ENCODE data around the gene SF3B1. TPM values are rescaled to one million over a fixed set of nuclear protein-coding genes. Genes with fewer than 3 reads are reported as not detected.

SF3B1 gene
- total and polyA plus RNA-seq, 2 donors (not counting 1 experiment from before 2014, with no cell fraction given) = 524 to 722 TPM

DNA sequence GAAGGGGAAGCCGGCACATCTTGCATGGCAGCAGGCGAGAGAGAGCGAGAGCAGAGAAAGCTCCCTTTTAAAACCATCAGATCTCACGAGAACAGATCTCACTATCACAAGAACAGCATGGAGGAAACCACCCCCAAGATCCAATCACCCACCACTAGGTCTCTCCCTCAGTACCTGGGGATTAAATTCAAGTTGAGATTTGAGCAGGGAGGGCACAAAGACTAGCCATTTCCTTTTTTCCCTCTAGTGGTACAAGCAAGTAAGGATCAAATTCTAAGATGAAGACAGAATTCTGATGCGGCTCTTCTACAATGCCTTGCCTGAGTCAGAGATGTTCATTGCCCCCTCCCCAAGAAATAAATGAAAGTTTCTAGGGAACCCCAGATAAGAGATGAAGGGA is 78.7 kb downstream of the SF3B1 start:
- no peaks in the 10 kb centered on the region for H4K20me1 ChIP-seq (ENCODE audit: control insufficient read depth, insufficient read depth, low read length, poor library complexity, severe bottlenecking)
- no peaks in the 10 kb centered on the region for H3K4me1 ChIP-seq (ENCODE audit: control insufficient read depth in 2 of 2, insufficient read depth in 2 of 2, low read length in 2 of 2)
- no peak overlapping the region for H3K9ac ChIP-seq (ENCODE audit: low read length)
- Mint-ChIP-seq H3K4me3 (no peak overlapping the region), H3K9me3 (ENCODE audit: insufficient read depth) (no peaks in the 10 kb centered on the region), H3K27ac (no peak overlapping the region), H3K4me1 (no peaks in the 10 kb centered on the region), H3K27me3 (no peaks in the 10 kb centered on the region)
- ChIA-PET POLR2A (no interaction called here), CTCF (interaction anchor here (0.7 to 2.2 kb wide), 4 partner anchors 18 to 243 kb away, joined by 3 to 14 read pairs (median 4); no protein-coding TSS in a partner anchor)
- WGBS (ENCODE audit: insufficient coverage) = 100% methylated on average over 3 of the region's 5 CpGs
- H3K79me2 ChIP-seq (ENCODE audit: control insufficient read depth, insufficient read depth, low read length) = no peaks in the 10 kb centered on the region
- no peaks in the 10 kb centered on the region for H3K36me3 ChIP-seq (replicated peaks in 1 of 2; ENCODE audit: control extremely low read depth in 1 of 2, control insufficient read depth in 1 of 2, extremely low read depth in 1 of 2, insufficient read depth in 2 of 2, low read length in 1 of 2)
- peak; percentile 31 for DNase-seq
- no peak overlapping the region for H3K4me2 ChIP-seq (replicated peaks; ENCODE audit: low read depth, low read length, poor library complexity, severe bottlenecking)
- no peak overlapping the region for H2AFZ ChIP-seq (ENCODE audit: insufficient read depth, low read depth, low read length, poor library complexity, severe bottlenecking)
- no peak overlapping the region for H3K4me3 ChIP-seq (ENCODE audit: control extremely low read depth in 1 of 5, extremely low read depth in 1 of 5, insufficient read depth in 1 of 5, low read depth in 2 of 5, low read length in 4 of 5)
- intact Hi-C loops (cut with micrococcal nuclease) = loop anchor here (1.0 kb wide), 1 partner anchor 165 kb away; no protein-coding TSS in a partner anchor
- H3K27ac ChIP-seq (ENCODE audit: low read length in 2 of 2) = no peak overlapping the region
- H3K27me3 ChIP-seq (replicated peaks in 1 of 4; ENCODE audit: control extremely low read depth in 1 of 4, control insufficient read depth in 3 of 4, insufficient read depth in 4 of 4, low read length in 3 of 4) = no peaks in the 10 kb centered on the region
- H3K9me3 ChIP-seq (ENCODE audit: control extremely low read depth in 1 of 3, control insufficient read depth in 2 of 3, insufficient read depth in 1 of 3, low read length in 2 of 3) = no peaks in the 10 kb centered on the region
- no peak for TF ChIP-seq EZH2 (IDR thresholded peaks at IDR 0.05; ENCODE audit: borderline replicate concordance, insufficient read depth, low read depth, low read length, poor library complexity, severe bottlenecking)
- TF ChIP-seq, protein P1, sequence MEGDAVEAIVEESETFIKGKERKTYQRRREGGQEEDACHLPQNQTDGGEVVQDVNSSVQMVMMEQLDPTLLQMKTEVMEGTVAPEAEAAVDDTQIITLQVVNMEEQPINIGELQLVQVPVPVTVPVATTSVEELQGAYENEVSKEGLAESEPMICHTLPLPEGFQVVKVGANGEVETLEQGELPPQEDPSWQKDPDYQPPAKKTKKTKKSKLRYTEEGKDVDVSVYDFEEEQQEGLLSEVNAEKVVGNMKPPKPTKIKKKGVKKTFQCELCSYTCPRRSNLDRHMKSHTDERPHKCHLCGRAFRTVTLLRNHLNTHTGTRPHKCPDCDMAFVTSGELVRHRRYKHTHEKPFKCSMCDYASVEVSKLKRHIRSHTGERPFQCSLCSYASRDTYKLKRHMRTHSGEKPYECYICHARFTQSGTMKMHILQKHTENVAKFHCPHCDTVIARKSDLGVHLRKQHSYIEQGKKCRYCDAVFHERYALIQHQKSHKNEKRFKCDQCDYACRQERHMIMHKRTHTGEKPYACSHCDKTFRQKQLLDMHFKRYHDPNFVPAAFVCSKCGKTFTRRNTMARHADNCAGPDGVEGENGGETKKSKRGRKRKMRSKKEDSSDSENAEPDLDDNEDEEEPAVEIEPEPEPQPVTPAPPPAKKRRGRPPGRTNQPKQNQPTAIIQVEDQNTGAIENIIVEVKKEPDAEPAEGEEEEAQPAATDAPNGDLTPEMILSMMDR (IDR thresholded peaks at IDR 0.05) = peak; percentile 46
- ATAC-seq (ENCODE audit: low read depth) = peak; percentile 33

- H3K9ac ChIP-seq (ENCODE audit: low read length) = no peak overlapping the region
- intact Hi-C loops (cut with micrococcal nuclease) = no loop called here
- ChIA-PET CTCF (interaction anchor here (1.2 kb wide), 1 partner anchor 241 kb away, joined by 4 read pairs; no protein-coding TSS in a partner anchor), POLR2A (no interaction called here)
- no peaks in the 10 kb centered on the region for H3K9me3 Mint-ChIP-seq (ENCODE audit: insufficient read depth)
- H4K20me1 ChIP-seq (ENCODE audit: control insufficient read depth, insufficient read depth, low read length, poor library complexity, severe bottlenecking) = no peaks in the 10 kb centered on the region
- no peaks in the 10 kb centered on the region for H3K4me1 ChIP-seq (ENCODE audit: control insufficient read depth in 2 of 2, insufficient read depth in 2 of 2, low read length in 2 of 2)
- DNase-seq (no peak), ATAC-seq (ENCODE audit: low read depth) (no peak)
- H3K4me3 Mint-ChIP-seq = no peak overlapping the region
- no peak overlapping the region for H2AFZ ChIP-seq (ENCODE audit: insufficient read depth, low read depth, low read length, poor library complexity, severe bottlenecking)
- H3K4me3 ChIP-seq (ENCODE audit: control extremely low read depth in 1 of 5, extremely low read depth in 1 of 5, insufficient read depth in 1 of 5, low read depth in 2 of 5, low read length in 4 of 5) = no peak overlapping the region
- H3K79me2 ChIP-seq (ENCODE audit: control insufficient read depth, insufficient read depth, low read length) = no peaks in the 10 kb centered on the region
- H3K27ac ChIP-seq (ENCODE audit: low read length in 2 of 2) = no peak overlapping the region
- no peak overlapping the region for H3K27ac Mint-ChIP-seq
- H3K4me1 Mint-ChIP-seq = no peaks in the 10 kb centered on the region
- no peaks in the 10 kb centered on the region for H3K27me3 ChIP-seq (replicated peaks in 1 of 4; ENCODE audit: control extremely low read depth in 1 of 4, control insufficient read depth in 3 of 4, insufficient read depth in 4 of 4, low read length in 3 of 4)
- H3K4me2 ChIP-seq (replicated peaks; ENCODE audit: low read depth, low read length, poor library complexity, severe bottlenecking) = no peak overlapping the region
- H3K36me3 ChIP-seq (replicated peaks in 1 of 2; ENCODE audit: control extremely low read depth in 1 of 2, control insufficient read depth in 1 of 2, extremely low read depth in 1 of 2, insufficient read depth in 2 of 2, low read length in 1 of 2) = no peaks in the 10 kb centered on the region
- no peaks in the 10 kb centered on the region for H3K27me3 Mint-ChIP-seq
- 88% methylated on average over 1 of the region's 4 CpGs for WGBS (ENCODE audit: insufficient coverage)
- H3K9me3 ChIP-seq (ENCODE audit: control extremely low read depth in 1 of 3, control insufficient read depth in 2 of 3, insufficient read depth in 1 of 3, low read length in 2 of 3) = no peaks in the 10 kb centered on the region
- TF ChIP-seq, protein P1 (IDR thresholded peaks at IDR 0.05) = no peak
- no peak for TF ChIP-seq EZH2 (IDR thresholded peaks at IDR 0.05; ENCODE audit: borderline replicate concordance, insufficient read depth, low read depth, low read length, poor library complexity, severe bottlenecking)
Measured at GRCh38 chr2:197354169-197354558, 80.7 kb downstream of the SF3B1 start.
